Activated T-helper 1 cell treated with anti-CD3 and anti-CD28 coated beads, Interleukin-12 subunit alpha, Interleukin-12 subunit beta, Interleukin-2, Interleukin-4 antibody, amounts not matched to agents 30 ng/mL and 10 ng/mL and 1 ng/mL, durations not matched to agents 14 hours and 24 hours and 36 hours (primary cell): Measurements from ENCODE around the gene C1orf53. TPM values are rescaled to one million over a fixed set of nuclear protein-coding genes. Genes with fewer than 3 reads are reported as not detected.
"Not testable (repeated sequence)": the region's sequence is repeated elsewhere in the genome, so short reads cannot be mapped to it uniquely, and the experiment has no call there.

Experiments
- DNase-seq: peaks from one replicate; pipeline ENCODE4 v3.0.0; 2021; ENCODE audit warnings: low spot score
- H3K27ac Mint-ChIP-seq: one replicate; pipeline ENCODE4 v1.8.0; 2021; ENCODE audit warnings: mild to moderate bottlenecking, mixed read lengths
- H3K27me3 Mint-ChIP-seq: one replicate; pipeline ENCODE4 v1.8.0; 2022; ENCODE audit warnings: mild to moderate bottlenecking, moderate library complexity, mixed read lengths; ENCODE audit not compliant: insufficient read depth
- H3K36me3 Mint-ChIP-seq: one replicate; pipeline ENCODE4 v1.8.0; 2021; ENCODE audit warnings: low read depth, mixed read lengths
- H3K4me1 Mint-ChIP-seq: one replicate; pipeline ENCODE4 v1.8.0; 2021; ENCODE audit warnings: low read depth, mixed read lengths
- H3K4me3 Mint-ChIP-seq: one replicate; pipeline ENCODE4 v1.8.0; 2021; ENCODE audit warnings: mild to moderate bottlenecking, moderate library complexity, mixed read lengths
- H3K9me3 Mint-ChIP-seq: one replicate; pipeline ENCODE4 v1.8.0; 2021; ENCODE audit warnings: mixed read lengths
- intact Hi-C: fragments of 100-400 bp; cut with micrococcal nuclease; formaldehyde crosslinking; loops from one replicate; pipeline ENCODE4 v1.15.1; 2024
- total RNA-seq: library from RNA; stranded (reverse); gene quantifications from 2 replicates; pipeline ENCODE4 v1.2.3, GENCODE V29; 2022

Gene C1orf53
- total RNA-seq, 1 donor from 2014 or later: 1.3 TPM

DNA sequence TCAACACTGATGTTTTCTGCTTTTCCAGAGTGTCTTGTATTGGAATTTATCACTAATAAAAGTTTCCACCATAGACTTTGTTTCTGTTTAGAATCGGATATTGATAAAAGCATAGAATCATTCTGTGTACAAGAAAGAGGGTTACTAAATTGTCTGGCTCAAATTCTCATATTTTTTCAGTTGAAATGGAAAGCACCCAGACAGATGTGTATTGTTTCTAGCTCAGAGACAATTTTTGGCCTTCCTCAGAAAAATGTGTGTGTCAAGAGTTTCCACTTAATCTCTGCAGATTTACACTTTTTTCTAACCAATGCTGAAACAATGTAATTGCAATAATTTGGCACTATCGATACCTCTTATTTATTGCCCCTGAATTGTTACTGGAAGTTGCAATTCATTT is 35.0 kb downstream of the C1orf53 start:
- H3K36me3 Mint-ChIP-seq: no peaks in the 10 kb centered on the region
- no peak for DNase-seq
- no peaks in the 10 kb centered on the region for H3K4me1 Mint-ChIP-seq
- no peak overlapping the region for H3K4me3 Mint-ChIP-seq
- H3K27ac Mint-ChIP-seq: no peak overlapping the region
- H3K9me3 Mint-ChIP-seq: no peaks in the 10 kb centered on the region
- H3K27me3 Mint-ChIP-seq: peaks cover 22% of the 10 kb centered on the region
- intact Hi-C loops: no loop called here

DNA sequence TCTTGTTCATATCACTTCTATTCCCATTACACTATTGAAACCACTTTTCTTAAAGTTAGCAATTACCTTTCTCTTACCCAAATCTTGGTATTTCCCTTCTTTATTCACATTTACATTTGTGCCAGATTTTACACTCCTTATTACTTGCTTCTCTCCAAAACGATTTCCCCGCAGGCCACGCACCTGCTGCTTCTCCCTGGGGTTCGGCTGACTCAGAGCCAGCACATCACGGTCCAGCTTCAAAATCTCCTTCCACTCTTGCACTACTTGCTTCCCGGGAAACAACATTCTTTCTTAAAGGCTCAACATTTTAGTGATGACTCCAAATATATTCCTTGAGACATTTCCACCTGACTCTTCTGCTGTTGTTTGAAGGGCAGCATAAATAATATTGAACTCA is 35.5 kb downstream of the C1orf53 start:
- Mint-ChIP-seq H3K27me3 (peaks cover 20% of the 10 kb centered on the region), H3K9me3 (no peaks in the 10 kb centered on the region), H3K4me3 (no peak overlapping the region), H3K4me1 (no peaks in the 10 kb centered on the region), H3K27ac (no peak overlapping the region), H3K36me3 (no peaks in the 10 kb centered on the region)
- no peak for DNase-seq
- intact Hi-C loops: no loop called here

DNA sequence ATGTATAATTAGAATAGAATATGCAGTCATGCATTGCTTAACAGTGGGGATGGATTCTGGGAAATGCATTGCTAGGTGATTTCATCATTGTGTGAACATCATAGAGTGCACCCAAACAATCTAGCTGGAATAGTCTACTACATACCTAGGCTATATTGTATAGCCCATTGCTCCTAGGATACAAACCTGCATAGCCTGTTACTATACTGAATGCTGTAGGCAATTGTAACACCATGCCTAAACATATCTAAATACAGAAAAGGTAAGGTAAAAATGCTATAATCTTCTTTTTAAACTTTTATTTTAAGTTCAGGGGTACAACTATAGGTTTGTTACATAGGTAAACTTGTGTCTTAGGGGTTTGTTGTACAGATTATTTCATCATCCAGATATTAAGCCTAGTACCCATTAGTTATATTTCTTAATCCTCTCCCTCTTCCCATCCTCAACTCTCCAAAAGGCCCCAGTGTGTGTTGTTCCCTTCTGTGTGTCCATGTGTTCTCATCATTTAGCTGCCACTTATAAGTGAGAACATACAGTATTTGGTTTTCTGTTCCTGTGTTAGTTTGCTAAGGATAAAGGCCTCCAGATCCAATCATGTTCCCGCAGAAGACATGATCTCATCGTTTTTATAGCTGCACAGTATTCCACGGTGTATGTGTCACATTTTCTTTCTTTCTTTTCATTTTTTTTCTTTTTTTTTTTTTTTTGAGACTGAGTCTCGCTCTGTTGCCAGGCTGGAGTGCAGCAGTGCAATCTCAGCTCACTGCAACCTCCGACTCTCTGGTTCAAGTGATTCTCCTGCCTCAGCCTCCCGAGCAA is 36.9 kb downstream of the C1orf53 start:
- DNase-seq, H3K9me3 Mint-ChIP-seq, intact Hi-C loops, H3K36me3 Mint-ChIP-seq, H3K4me1 Mint-ChIP-seq, H3K27ac Mint-ChIP-seq, H3K4me3 Mint-ChIP-seq: not testable (repeated sequence)
- H3K27me3 Mint-ChIP-seq: peaks cover 12% of the 10 kb centered on the region

DNA sequence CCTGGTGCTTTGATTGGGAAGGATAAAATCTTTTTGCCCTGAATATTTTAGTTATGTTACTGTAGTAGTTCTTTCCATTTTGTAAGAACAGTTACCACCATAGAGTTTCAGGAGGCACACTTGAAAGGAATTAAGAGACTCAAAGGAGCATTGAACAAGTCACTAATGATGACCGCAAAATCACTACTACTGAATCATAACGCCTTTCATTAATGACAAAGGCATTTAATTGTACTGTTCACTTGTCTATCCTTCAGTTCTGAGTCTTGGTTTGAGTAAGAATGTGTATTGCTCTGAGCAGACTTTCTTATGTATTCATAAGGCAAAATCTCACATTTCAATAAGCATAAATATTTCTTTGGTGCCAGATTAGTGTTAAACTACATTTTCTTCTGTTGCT is 39.6 kb downstream of the C1orf53 start:
- intact Hi-C loops: no loop called here
- Mint-ChIP-seq H3K27ac (no peak overlapping the region), H3K27me3 (peaks cover 7% of the 10 kb centered on the region), H3K36me3 (no peaks in the 10 kb centered on the region), H3K4me3 (no peak overlapping the region), H3K9me3 (no peaks in the 10 kb centered on the region), H3K4me1 (no peaks in the 10 kb centered on the region)
- DNase-seq: no peak

DNA sequence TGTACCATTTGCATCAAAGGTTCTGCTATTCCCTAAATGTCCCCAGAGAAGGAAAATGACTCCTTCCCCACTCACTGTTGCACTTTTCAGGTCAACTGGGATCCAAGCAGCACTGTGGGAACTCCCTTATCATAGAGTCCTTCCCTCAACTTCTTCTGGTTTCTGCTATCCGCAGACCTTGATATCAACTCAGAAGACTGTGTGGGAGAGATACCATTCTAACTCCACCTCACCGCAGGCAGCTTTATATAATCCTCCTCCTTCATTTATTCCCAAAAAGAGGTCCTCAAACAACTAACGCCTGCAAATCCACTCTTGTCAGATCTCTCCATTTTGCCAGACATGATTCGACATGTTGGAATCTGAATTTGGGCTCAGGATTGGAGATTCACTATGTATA is 42.1 kb downstream of the C1orf53 start:
- peaks cover 3% of the 10 kb centered on the region for H3K27me3 Mint-ChIP-seq
- intact Hi-C loops: no loop called here
- H3K36me3 Mint-ChIP-seq: no peaks in the 10 kb centered on the region

DNA sequence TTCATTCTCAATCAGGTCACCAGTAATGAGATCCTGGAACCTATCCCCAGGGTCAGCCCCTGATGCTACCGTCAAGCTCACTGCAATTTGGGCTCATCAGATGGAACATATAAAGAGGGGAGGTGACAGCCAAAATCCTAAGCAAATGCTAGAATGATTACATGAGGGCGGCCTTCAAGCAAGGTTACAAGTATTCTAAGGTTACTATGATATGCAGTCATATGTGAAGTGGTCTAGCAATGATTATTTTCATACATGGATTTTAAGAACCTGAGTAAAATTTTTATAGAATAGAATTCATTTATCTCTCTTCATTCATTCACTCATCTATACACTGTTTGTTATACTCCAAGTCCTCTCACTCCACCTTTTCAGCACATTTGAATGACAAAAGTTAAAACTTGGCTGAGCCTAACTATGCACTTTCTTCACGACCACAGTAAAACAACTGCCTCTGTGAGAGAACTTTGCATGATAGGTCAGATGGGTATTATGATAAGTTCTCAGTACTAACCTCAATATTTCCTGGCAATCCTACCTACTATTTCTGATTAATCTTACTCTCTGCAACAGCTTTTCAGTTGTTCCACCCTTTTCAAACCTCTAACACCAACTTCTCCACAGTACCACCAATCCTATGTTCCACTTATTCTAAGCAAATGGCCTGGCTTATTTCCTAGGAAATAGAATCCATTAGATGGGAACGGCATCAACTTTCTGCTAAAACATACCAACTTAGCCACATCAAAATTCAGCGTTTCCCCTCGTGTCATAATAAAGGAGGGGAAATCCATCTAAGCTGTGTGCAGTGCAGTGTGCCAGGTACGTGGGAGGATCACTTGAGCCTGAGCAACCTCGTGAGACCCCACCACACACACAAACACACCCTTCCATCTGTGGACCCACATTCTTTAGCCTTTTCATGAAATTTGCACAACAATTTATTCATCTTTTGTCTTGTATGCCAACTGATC is 46.8 kb downstream of the C1orf53 start:
- Mint-ChIP-seq H3K27ac (peak overlapping the region; percentile 70), H3K27me3 (no peaks in the 10 kb centered on the region), H3K36me3 (peaks cover 4% of the 10 kb centered on the region), H3K4me1 (peaks cover 15% of the 10 kb centered on the region), H3K9me3 (peaks cover 3% of the 10 kb centered on the region), H3K4me3 (peak overlapping the region; percentile 8)
- no peak for DNase-seq
- intact Hi-C loops: no loop called here

More for the DNA sequence above, 42.1 kb downstream of the C1orf53 start:
- no peak for DNase-seq
- Mint-ChIP-seq H3K27ac (no peak overlapping the region), H3K4me1 (peaks cover 10% of the 10 kb centered on the region), H3K9me3 (no peaks in the 10 kb centered on the region), H3K4me3 (no peak overlapping the region)

DNA sequence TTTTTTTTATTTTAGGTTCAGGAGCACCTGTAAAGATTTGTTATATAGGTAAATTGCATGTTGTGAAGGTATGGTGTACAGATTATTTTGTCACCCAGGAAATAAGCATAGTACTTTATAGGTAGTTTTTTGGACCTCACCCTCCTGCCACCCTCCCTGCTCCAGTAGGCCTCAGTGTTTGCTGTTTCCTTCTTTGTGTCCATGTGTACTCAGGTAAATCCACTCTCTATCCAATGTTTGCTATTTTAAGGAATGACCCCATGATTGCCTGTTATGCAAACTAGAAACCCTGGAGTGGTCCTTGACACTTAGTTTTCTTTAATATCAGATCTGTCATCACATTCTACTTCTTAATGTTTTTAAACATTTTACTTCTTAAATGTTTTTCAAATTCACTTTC is 48.7 kb downstream of the C1orf53 start:
- peaks cover 3% of the 10 kb centered on the region for H3K9me3 Mint-ChIP-seq
- H3K4me3 Mint-ChIP-seq: no peak overlapping the region
- DNase-seq: no peak
- intact Hi-C loops: no loop called here
- peaks cover 15% of the 10 kb centered on the region for H3K4me1 Mint-ChIP-seq
- H3K36me3 Mint-ChIP-seq: peaks cover 4% of the 10 kb centered on the region
- H3K27ac Mint-ChIP-seq: no peak overlapping the region
- H3K27me3 Mint-ChIP-seq: no peaks in the 10 kb centered on the region

DNA sequence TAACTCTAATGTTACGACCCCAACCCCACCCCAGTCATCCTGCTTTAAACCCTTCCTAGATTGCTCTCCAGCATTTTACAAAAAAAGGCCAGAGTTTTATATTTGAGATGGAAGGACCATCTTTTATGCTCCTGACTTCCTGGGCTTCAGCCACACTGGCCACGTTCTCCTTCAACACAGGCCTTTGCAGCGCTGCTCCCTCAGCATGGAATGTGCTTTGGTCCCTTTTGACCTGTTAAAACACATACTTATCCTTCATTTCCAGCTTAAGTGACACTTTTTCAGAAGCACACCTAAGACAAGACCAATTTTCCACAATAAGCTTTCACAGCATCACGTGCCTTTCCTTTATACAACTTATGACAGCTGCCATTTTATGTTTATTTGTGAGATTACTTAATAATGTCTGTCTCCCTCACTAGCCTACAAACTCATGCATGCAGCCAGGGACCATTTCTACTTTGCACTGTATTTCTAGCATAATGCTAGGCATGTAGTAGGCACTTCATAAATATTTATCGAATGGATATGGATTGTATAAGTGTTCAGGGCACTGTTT is 49.3 kb downstream of the C1orf53 start:
- H3K27me3 Mint-ChIP-seq: no peaks in the 10 kb centered on the region
- H3K36me3 Mint-ChIP-seq: peaks cover 4% of the 10 kb centered on the region
- H3K4me1 Mint-ChIP-seq: peaks cover 15% of the 10 kb centered on the region
- no peak overlapping the region for H3K4me3 Mint-ChIP-seq
- no peak for DNase-seq
- intact Hi-C loops: no loop called here
- no peak overlapping the region for H3K27ac Mint-ChIP-seq
- peaks cover 3% of the 10 kb centered on the region for H3K9me3 Mint-ChIP-seq

DNA sequence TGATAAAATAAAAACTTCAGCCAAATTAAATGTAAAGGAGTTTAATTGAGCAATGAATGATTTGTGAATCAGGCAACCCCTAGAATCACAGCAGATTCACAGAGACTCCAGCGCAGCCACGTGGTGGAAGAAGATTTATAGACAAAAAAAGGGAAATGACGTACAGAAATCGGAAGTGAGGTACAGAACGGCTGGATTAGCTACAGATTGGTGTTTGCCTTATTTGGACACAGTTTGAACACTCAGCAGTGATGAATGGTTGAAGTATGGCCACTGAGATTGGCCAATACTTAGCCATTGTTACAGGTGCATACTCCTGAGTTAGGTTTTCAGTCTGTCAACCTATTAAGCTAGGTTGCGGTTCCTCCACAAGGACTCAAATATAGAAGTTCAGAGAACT is 51.0 kb downstream of the C1orf53 start:
- not testable (repeated sequence) for H3K27me3 Mint-ChIP-seq

DNA sequence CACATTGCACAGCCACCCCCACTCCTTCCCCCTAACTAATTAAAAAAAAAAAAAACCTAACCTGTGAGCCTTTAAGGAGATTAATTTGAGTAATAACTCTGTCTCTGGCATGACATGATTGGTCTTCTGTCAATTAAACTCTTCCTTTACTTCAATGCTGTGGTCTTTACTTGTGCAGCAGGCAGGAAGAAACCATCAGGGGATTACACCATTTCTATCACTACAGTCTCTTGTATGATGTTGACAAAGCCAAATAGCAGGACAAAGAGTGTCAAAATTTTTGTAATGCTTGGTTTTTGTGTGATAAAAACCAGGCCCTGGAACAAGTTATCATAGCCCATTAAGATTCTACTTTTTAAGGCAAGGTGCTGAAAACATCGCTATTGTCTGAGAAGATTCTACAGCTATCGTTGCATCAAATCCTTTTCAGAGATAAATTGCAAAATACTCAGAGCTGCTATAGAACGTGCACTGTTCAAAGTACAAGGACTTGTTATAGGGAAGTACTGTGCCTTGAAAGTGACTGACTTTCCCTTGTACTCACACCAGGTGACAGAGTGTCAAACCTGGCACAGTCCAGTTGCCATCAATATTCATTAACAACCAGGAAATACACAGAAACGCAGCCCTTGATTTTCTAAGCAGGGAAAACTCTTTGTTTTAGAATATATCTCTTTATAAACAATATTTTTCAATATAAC is 52.4 kb downstream of the C1orf53 start:
- Mint-ChIP-seq H3K27ac (no peak overlapping the region), H3K4me3 (no peak overlapping the region), H3K4me1 (peaks cover 2% of the 10 kb centered on the region), H3K27me3 (no peaks in the 10 kb centered on the region), H3K9me3 (peaks cover under 1% of the 10 kb centered on the region), H3K36me3 (peaks cover 2% of the 10 kb centered on the region)
- intact Hi-C loops: no loop called here
- no peak for DNase-seq

More for the DNA sequence above, 51.0 kb downstream of the C1orf53 start:
- peaks cover 15% of the 10 kb centered on the region for H3K4me1 Mint-ChIP-seq
- intact Hi-C loops, H3K36me3 Mint-ChIP-seq, H3K27ac Mint-ChIP-seq, H3K4me3 Mint-ChIP-seq, H3K9me3 Mint-ChIP-seq, DNase-seq: not testable (repeated sequence)

DNA sequence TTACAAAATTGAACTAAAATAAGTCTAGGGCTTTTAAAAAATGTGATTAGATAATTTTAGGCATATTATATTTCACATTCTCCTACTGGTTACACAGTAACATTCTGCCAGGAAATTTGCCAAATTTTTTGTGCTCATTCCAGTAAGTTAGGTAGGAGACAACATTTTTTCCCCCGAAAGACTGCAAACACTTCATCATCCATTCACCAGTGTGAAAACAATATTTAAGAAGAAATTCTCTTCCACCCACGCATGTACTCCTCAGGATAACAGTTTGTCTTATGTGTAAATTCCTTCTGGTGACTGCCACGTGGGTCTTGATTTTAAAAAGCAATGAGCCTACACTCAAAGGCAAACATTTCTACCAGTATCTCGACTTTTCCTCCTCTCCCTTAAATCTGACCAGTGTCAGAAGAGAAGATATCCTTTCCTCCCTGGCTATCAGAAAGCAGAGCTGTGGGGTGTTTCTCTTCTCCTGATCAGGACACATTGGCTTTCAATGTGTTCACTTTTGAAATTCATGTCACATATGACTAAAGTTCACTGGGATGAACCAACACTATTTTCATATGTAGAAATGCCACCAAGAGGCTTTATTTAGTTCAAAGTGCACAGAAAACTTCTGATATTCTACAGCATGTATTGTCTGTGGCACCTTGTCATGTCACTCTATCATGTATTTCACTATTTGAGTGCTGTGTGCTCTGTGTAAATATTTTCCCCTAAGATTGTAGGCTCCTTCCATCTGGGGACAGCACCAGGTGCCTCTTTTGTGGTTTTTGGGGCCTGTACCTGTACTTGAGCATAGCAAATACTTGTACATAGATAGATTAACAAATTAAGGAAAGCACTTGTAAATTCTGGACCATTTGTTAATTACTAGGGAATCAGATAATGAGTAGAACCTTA is 53.3 kb downstream of the C1orf53 start:
- Mint-ChIP-seq H3K9me3 (no peaks in the 10 kb centered on the region), H3K4me1 (no peaks in the 10 kb centered on the region), H3K4me3 (no peak overlapping the region), H3K27me3 (no peaks in the 10 kb centered on the region), H3K36me3 (peaks cover 2% of the 10 kb centered on the region), H3K27ac (no peak overlapping the region)
- DNase-seq: no peak
- intact Hi-C loops: no loop called here
